IPS-NIHi7 (cell line): Measurements from ENCODE around the gene TRIM25.

Experiments used
- DNase-seq: peaks from one replicate; pipeline ENCODE4 v3.0.0; 2012; ENCODE audit warnings: mixed read lengths; ENCODE audit errors: extremely low spot score

TRIM25 gene

DNA sequence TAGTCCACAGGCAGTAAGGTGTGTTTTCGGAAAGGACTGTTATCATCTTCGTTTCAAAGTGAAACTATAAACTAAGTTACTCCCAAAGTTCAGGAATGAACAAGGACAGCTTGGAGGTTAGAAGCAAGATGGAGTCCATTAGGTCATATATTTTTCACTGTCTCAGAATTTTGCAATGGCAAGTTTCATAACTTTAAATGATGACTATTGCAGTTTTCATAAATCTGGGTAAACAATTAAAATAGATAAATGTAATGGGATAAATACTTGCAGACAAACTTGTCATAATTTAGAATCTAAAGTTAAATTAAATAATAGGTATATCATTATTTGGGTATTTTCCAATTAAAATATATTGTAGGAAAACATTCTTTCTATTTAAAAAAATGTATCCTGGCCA, 14.7 kb upstream of the TRIM25 start:
- no peak for DNase-seq

DNA sequence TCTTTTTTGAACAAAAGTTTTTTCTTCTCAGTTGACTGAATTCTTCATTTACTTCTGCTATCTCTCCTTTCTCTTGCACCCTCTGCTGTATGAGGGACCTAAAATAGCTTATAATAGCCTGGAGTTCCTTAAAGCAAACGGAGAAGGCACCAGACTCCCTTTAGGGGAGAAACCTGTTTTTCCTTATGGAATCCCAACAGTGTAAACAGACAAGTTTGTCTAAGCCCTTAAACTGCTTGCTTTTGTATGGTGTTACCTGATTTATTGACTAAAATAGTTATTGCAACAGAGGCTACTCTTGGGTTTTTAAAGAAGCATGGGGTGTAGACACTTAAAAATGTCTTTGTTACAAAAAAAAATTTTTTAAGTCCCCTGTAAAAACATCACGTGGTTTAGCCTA, 12.9 kb upstream of the TRIM25 start:
- DNase-seq, result no peak

DNA sequence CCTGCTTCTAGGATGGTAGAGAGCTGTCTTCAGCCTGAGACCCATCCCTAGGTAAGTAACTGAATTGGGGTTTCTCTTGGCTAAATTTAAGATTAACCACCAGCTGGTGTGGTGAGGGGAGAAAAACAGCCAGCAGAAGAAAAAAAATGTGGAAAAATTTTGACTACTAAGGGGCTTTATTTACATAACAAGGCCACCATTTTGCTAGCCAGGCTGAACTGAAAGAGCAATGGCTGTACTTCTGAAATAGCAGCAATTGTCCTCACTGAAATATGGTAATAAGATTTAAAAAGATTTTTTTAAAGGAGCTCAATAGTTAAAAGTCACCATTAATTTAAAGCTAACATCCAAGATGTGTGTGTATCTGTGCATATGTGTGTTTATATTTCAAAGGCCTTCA, 12.4 kb upstream of the TRIM25 start:
- no peak for DNase-seq

DNA sequence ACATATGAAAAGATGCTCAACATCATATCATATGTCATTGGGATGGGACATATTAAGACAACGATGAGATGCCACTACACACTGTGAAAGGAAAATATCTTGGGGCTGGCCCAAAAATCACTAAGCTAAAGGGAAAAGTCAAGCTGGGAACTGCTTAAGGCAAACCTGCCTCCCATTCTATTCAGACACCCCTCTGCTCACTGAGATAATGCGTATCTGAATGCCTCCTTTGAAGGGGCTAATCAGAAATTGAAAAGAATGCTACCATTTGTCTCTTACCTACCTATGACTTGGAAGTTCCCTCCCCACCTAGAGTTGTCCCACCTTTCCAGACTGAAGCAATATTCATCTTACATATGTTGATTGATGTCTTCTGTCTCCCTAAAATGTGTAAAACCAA, 11.2 kb upstream of the TRIM25 start:
- no peak for DNase-seq

DNA sequence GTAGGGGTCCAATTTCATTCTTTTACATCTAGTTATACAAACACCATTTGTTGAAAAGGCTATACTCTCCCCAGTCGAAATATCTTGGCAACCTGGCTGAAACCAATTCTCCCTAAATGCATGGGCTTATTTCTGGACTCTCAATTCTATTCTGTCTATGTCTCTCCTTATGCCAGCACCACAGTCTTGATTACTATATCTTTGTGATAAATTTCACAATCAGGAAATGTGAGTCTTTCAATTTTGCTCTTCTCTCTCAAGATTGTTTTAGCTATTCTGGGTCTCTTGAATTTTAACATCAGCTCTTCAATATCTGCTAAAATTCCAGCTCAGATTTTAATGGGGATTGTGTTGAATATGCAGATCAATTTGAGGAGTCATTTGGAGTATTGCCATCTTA, 5.9 kb upstream of the TRIM25 start:
- no peak for DNase-seq

DNA sequence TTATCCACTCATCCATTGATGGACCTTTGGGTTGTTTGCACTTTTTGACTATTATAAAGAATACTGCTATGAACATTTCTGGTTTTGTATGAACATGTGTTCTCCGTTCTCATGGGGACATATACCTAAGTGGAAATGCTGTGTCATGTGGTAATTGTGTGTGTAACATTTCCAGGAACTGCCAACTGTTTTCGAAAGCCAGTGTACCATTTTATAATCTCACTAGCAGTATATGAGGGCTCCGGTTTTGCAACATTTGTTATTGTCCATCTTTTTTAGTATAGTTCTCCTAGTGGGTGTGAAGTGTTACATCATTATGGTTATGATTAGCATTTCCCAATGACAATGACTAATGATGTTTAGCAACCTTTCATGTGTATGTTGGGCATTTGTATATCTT, 5.1 kb upstream of the TRIM25 start:
- DNase-seq, result no peak

DNA sequence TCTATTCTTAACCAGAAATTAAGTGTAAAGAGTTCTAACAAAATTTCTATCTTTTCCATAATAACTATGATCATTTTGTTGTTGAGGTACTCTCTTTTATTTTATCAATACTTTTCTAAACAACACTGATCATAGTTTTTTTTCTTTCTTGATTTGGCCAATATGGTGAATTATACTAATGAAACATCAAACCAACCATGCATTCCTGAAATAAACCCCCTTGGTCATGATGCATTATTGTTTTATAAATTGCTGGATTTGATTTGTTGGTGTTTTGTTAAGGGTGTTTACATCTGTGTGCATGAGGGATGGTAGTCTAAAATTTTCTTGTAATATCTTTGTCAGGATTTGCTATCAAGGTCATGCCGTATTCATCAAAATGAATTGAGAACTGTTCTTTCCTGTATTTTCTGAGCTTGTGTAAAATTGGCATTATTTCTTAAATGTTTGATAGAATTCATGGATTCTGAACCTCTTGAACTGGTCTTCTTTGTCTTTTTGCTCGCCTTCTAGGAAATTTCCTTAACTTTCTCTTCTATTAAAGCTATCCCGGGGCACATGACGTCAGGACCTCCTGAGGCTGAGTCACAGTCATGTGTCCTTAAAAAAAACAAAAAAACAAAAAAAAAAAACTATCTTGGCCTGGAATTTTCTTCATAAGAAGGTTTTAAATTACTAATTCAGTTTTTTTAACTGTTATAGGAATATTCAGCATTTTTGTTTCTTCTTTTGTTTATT, 3.9 kb upstream of the TRIM25 start:
- no peak for DNase-seq

DNA sequence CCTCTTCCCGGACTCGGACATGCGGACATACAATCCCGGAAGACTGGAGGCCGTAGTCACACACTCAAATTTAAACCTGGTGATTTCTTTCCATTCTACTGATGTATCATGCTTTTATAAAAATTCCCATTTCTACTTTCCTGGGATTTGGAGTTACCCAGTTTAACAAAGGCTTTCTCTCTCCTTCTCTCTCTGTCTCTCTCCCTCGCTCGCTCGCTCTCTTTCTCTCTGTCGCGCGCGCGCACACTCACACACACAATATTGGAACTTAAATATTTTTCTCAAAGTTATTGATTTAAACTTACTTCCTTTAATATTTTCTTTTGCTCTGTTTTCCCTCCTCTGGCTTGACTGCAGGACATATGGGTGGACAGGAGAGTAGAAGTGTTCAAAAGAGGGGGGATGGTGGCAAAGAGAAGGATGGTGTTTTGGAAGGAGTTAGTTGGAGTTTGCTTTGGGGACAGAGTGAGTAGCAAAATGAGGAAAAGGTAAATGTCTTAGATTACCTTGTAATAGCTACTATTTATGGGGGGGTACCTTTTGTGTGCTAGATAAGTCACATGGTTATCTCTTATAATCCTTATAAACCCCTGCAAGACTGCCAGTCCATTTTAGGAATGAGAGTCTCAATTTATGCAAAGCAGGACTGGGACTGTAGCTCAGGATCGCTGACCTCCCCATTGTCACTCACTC, 878 bp upstream of the TRIM25 start:
- no peak for DNase-seq

DNA sequence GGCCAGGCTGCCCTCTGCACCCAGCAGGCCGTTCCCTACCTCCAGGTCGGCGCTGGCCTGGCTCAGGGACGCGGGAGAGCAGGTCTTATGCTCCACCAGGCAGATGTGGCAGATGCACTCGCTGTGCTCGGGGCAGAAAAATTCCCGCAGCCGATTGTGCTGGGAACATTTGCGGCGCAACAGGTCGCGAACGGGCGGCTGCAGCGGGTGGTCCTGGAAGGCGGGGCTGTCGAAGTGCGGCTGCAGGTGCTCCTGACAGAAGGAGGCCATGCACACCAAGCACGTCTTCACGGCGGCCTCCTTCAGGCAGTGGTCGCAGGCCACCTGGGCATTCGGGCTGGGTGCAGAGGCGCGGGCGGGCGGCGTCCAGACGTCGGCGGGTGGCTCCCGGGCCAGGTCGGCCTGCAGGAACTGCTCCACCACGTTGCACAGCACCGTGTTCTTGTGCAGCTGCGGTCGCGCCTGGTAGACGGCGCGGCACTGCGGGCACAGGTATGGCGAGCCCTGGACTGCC, 439 bp downstream of the TRIM25 start:
- peak; percentile 55 for DNase-seq

DNA sequence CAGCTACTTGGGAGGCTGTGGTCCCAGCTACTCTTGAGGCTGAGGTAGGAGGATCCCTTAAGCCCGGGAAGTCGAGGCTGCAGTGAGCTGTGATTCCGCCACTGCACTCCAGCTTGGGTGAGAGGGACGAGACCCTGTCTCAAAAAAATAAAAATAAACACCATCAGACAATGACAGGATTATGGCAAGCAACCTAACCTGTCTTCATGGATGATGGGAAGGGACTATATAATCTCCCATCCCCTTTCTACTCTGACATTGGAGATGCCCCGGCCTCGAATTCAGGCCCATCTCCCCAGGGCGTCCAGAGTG, 893 bp downstream of the TRIM25 start:
- DNase-seq, result no peak

DNA sequence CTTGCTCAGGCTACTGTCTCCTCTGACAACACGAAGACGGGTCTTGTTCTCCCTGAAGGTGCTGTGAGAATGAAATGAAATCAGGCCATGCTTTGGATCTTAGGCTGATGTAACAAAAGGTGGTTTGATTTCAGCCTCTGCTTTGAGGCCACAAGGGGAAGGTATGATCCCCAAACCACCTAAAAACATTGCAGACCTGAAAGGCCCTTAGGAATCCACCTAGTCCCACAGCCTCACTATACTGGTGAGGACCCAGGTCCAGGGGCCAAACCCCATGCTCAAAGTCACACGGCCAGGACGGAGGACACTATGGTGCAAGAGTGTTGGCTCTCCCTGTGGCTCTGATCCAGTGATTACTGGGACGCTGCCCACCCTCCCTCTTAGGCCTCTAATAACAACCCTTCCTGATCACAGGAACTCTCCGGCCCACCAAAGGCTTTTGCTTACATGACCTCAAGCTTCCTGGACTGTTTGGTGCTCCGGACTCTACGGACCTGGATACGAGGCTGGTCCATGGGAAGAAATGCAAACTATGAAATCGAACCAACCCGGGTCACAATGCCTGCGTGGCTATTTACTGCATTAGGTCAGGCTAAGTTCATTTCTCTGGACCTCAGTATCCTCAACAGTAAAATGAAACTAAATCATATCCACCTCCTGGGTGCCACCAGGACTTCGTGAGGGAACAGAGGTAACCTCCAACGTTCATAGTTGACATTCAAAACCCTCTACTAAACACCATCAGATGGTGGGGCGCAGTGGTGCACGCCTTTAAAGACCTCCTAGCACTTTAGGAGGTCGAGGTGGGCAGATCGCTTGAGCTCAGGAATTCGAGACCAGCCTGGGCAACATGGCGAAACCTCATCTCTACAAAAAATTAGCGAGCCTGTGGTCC, 1.5 kb downstream of the TRIM25 start:
- peak; percentile 4 for DNase-seq

DNA sequence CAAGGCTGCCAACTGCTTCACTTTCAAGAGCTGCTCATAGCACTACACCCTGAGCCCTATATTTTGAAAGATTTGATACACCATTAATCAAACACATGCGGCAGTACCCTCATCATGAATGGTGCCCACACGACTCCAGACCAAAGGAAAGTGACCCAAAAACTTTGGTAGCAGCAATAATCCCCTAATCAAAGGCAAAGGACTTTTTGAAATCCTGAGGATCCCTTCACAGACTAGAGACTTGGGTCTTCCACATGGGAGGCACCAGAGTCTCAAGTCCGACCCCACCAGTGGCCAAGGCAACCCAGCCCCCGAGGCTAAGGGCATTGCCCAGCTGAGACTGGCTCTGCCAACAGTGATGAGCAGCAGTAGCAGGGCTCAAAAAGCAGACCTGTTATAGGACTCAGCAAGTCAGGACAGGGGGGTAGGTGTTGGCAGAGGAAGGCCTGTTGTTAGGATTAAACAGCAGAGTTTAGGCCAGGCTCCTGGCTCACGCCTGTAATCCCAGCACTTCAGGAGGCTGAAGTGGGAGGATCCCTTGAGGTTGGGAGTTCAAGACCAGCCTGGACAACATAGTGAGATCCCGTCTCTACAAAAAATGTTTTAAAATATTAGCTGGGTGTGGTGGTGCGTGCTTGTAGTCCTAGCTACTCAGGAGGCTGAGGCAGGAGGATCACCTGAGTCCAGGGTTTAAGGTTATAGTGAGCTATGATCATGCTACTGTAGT, 3.2 kb downstream of the TRIM25 start:
- no peak for DNase-seq

DNA sequence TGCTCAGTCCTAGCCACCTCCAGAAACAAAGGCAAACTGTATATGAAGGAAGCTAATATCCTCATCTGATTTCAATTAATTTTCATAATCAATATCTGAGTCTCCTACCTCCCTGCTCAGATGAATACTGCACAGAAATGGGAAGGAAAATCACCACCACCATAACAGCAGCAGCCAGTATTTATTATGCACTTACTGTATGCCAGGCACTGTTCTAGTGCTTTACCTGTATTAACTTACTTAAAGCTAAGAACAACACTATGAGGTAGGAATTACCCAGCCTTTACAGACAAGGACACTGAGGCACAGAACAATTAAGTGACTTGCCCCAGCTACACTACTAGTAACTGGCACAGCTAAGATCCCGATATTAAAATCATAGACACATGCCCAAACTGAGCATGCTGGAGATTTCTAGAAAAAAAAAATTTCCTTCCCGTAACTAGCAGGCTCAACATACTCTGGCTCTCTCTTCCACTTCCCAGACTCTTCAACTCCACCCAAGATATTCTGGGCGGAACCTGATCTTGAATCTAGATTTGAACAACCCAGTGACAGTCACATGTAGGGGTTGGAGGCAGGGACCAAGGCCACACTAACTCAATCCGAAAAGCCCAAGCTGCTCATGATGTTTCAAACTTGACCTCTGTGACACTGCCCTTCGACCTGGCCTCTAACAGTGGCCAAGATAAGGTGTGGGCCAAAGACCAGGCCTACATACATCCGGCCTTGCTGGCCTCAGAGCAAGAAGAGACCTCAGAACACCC, 3.9 kb downstream of the TRIM25 start:
- DNase-seq, result no peak

DNA sequence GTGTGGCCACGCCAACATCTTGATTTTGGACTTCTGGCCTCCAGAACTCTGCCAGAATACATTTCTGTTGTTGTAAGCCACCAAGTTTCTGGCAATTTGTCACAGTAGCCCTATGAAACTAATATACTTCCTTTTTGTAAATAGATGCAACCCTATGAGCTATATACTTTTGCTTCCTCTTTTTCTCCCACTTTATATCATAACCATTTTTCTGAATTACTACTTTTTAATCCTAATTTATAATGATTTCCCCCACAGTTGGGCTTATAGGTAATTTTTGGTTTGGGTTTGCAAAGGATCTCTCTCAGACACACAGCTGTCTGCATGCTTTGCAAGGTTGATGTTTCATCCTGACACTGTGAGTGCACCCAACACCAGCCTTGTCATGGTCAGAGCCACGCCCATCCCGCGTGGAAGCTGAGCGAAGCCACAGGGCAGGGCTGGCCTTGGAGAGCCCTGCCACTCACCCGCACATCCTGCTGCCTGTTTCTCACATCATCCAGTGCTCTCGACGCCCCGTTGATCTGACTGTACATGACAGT, 5.8 kb downstream of the TRIM25 start:
- no peak for DNase-seq

DNA sequence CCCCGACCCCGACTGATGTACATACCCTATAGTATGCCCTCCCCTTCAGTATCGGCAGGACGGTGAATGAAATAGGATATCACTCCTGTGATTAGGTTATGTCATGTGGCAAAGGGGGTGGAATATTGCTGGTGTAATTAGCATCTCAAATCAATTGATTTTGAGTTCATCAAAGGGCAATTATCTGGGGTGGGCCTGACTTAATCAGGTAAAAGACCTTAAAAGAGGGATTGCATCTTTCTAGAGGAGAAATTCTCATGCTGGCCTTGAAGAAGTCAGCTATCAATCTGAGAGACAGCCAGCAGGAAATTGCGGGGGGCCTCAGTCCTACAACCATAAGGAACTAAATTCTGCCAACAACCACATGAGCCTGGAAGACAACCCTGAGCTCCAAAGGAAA, 10.3 kb downstream of the TRIM25 start:
- no peak for DNase-seq

DNA sequence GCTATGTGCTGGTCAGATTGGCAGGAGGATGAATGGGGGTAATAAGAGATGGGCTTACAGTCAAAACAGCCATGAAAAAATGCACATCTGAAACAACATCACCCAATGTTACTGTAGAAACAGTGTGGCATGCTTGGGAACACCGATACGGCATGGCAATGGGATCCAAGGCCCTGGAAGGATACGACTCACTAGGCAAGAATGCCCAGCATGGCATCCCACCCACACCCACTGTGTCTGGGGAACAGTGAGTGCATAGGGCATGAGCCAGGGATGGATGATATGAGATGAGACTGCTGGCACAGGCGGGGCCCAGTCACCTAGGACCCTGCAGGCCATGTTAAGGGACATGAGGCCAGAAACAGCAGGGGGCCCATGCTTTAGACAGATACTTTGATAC, 11.5 kb downstream of the TRIM25 start:
- DNase-seq, result no peak

DNA sequence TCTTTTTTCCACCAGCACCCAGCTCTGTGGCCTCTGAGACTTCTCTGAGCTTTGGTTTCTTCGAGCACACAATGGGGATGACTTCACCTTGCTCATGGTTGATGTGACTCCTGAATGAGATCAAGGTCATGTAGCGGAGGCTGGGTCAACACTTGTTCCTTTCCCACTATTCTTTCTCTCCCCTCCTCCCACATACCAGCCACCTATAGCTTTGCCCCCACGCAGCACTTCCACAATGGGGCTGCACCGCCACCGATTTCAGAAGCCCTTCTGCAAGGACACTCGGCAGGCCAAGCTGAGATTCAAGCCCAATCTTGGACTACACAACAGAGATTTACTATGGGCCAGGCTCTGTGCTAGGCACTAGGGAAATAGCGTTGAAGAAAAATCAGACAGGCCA, 14.4 kb downstream of the TRIM25 start:
- DNase-seq, result no peak

DNA sequence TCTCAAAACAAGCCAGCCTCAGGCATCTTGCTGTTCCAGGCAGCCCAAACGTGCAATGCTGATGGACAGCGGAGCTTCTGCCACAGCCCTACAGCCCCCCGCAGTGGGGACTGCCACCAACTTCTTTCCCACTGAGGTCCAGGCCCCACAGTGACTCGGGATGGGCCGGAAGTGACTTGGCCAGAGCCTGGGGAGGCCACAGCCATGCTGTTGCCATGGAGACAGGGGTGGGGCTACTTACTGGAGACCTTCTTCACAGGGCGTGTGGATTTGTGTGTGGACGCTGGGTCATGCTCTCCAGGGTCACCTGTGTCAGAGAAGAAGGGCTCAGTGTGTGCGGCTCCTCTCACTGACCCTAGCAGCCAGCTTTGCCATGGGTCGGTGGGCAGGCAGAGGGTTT, 15.0 kb downstream of the TRIM25 start:
- no peak for DNase-seq

DNA sequence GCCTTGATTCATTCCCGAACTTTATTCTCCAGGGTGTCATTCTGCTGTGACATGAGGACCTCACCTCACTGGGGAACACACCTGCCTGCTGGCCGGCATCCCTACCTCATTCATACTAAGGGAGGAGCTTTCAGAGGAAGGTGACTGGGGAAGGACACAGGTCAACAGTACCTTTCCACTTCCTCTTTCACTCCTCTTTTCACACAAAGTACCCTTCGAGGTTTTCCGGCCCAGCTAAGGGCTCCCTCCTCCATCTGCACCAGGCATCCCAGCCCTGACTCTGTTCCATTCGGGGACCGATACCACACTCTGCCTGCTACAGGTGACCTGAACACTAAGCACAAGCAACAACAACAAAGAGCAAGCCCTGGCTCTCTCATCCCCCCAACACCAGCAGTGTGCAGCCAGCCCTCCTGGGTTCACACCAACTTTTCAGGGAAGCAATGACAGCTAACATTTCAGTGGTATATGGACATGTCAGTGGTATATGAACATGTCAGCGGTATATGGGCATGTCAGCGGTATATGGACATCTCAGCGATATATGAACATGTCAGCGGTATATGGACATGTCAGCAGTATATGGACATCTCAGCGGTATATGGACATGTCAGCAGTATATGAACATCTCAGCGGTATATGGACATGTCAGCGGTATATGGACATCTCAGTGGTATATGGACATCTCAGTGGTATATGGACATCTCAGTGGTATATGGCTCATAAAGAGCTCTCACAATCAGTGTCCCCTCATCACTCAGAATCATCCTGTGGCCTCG, 16.0 kb downstream of the TRIM25 start:
- no peak for DNase-seq

DNA sequence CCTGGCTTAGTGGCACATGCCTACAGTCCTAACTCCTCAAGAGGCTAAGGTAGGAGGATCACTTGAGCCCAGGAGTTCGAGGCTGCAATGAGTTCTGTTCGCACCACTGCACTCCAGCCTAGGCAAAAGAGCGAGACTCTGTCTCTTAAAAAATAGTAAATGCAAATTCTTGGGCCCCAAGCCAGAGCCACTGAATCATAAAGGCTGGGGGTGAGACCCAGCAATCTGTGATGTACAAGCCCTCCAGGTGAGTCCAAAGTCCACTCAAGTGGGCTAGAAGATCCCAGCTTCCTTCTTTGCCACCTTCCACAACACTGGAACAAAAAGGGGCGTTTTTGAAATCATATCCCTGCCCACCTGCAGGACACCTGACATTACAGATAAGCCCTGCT, 16.9 kb downstream of the TRIM25 start:
- no peak for DNase-seq
